Common myeloid progenitor, CD34-positive (primary cell): ENCODE measurements around the gene MYMK.

ENCODE experiments used
- CTCF ChIA-PET: fragments of 350-600 bp; sonication (Branson Sonifier 250); formaldehyde crosslinking; loops from one replicate; lab custom pipeline; 2021; ENCODE audit warnings: antibody characterized with exemption; lab: Charles Lee
- POLR2A ChIA-PET: fragments of 350-600 bp; sonication (Branson Sonifier 250); formaldehyde crosslinking; loops from one replicate; lab custom pipeline; 2021; ENCODE audit warnings: antibody characterized with exemption; lab: Charles Lee
- DNase-seq, 3 donors: peaks; one replicate each; pipeline versions ENCODE4 v3.0.0 to v3.0.0-alpha.2; 2013
- H3K27ac ChIP-seq, 2 experiments: 1 replicate in 1 of 2; 2 replicates in 1 of 2; pipeline ENCODE4 v1.7.0; 2013; ENCODE audit warnings: inconsistent platforms in 2 of 2, low read length in 2 of 2, mild to moderate bottlenecking in 2 of 2, low read depth in 1 of 2, moderate library complexity in 1 of 2; ENCODE audit not compliant: severe bottlenecking in 2 of 2, insufficient read depth in 1 of 2, poor library complexity in 1 of 2
- H3K27me3 ChIP-seq, 5 experiments: replicated peaks in 2 of 5; 1 replicate in 3 of 5; 2 replicates in 2 of 5; pipeline versions ENCODE4 v1.6.1 to v1.7.0; 2013; ENCODE audit warnings: low read length in 4 of 5, mild to moderate bottlenecking in 2 of 5, moderate library complexity in 2 of 5, inconsistent platforms in 1 of 5; ENCODE audit not compliant: insufficient read depth in 5 of 5, control insufficient read depth in 4 of 5
- H3K36me3 ChIP-seq, 4 experiments: 1 replicate in 2 of 4; 2 replicates in 2 of 4; pipeline versions ENCODE4 v1.6.1 to v1.7.0; 2013; ENCODE audit warnings: low read length in 3 of 4, control low read depth in 1 of 4, mild to moderate bottlenecking in 1 of 4; ENCODE audit not compliant: control insufficient read depth in 4 of 4, insufficient read depth in 4 of 4
- H3K4me1 ChIP-seq, 4 experiments: 1 replicate in 3 of 4; 2 replicates in 1 of 4; pipeline versions ENCODE4 v1.6.1 to v1.7.1; 2013; ENCODE audit warnings: low read length in 3 of 4, mild to moderate bottlenecking in 3 of 4, control low read depth in 1 of 4, inconsistent platforms in 1 of 4, moderate library complexity in 1 of 4; ENCODE audit not compliant: control insufficient read depth in 4 of 4, insufficient read depth in 4 of 4; ENCODE audit errors: control extremely low read depth in 1 of 4
- H3K4me3 ChIP-seq, 7 experiments: 1 replicate in 4 of 7; 2 replicates in 3 of 7; pipeline versions ENCODE4 v1.5.1 to v1.7.0; 2013; ENCODE audit warnings: mild to moderate bottlenecking in 7 of 7, low read length in 6 of 7, moderate library complexity in 6 of 7, inconsistent platforms in 2 of 7, low read depth in 2 of 7, control low read depth in 1 of 7; ENCODE audit not compliant: insufficient read depth in 4 of 7, control insufficient read depth in 1 of 7; ENCODE audit errors: extremely low read depth in 1 of 7
- H3K9me3 ChIP-seq, 5 experiments: 1 replicate in 4 of 5; 2 replicates in 1 of 5; pipeline versions ENCODE4 v1.6.1 to v1.7.1; 2013; ENCODE audit warnings: low read length in 4 of 5, mild to moderate bottlenecking in 2 of 5, inconsistent platforms in 1 of 5, low read depth in 1 of 5, moderate library complexity in 1 of 5; ENCODE audit not compliant: control insufficient read depth in 4 of 5, insufficient read depth in 2 of 5; ENCODE audit errors: control extremely low read depth in 1 of 5
- WGBS: methylation state at CpG from one replicate; pipeline ENCODE4 v1.1.5; 2013; ENCODE audit not compliant: insufficient coverage; 5-methylcytosine and 5-hydroxymethylcytosine counted together

The MYMK gene

DNA sequence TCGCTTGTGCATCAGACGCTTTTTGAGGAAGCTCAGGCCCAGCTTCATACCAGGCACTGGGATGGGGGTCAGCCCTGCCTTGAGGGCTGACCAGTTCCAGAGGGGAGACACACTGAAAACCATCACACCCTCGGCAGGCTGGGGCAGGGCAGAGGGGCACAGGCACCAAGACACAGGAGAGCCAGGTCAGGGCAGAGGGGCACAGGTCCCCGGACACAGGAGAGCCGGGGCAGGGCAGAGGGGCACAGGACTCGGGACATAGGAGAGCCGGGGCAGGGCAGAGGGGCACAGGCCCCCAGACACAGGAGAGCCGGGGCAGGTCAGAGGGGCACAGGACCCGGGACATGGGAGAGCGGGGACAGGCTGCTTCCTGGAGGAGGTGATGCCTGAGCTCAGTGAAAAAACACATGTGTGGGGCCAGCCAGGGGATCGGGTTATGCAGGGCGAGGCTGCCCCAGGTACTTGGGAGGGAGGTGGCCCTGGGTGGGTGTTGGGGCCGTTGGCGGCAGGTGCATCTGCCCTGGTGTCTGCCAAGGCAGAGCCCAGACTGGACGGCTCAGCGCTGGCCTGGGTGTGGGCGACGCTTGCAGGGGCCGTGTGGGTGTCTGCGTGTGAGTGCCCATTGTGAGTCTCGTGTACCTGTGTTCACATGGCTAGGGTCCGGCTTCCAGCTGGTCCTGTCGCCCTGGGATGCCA is 30.8 kb downstream of the MYMK start:
- no peak for DNase-seq
- H3K4me3 ChIP-seq = no peak overlapping the region
- H3K4me1 ChIP-seq = peaks cover 0 to 3% (median 0%) of the 10 kb centered on the region in 4 experiments
- ChIA-PET CTCF (interaction anchor here (1.0 to 2.3 kb wide), 3 partner anchors 12 to 90 kb away, joined by 3 to 9 read pairs (median 4); no protein-coding TSS in a partner anchor), POLR2A (no interaction called here)
- WGBS = 93% methylated on average over 23 of the region's 23 CpGs
- no peaks in the 10 kb centered on the region for H3K36me3 ChIP-seq
- H3K9me3 ChIP-seq = no peaks in the 10 kb centered on the region
- no peaks in the 10 kb centered on the region for H3K27me3 ChIP-seq
- H3K27ac ChIP-seq = no peak overlapping the region

DNA sequence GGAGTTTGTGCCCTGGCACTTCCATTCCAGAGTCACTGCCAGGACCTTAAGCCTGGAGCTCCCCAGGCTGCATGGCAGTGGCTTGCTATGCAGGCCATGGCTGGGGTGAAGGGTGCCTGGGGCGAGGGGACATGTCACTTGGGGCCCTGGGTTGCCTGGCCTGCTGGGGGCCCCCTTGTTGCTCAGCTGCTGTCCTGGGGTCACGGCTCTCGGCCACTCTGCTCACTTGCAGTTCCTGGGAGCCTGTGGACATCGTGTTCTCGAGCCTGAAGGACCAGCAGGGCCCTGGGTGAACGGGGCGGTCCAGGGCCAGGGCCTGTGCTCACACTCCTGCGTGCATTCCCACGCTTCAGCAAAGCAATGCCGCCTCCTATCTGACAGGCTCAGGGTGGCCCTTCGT is 31.3 kb downstream of the MYMK start:
- Histone ChIP-seq H3K9me3 (no peaks in the 10 kb centered on the region), H3K36me3 (no peaks in the 10 kb centered on the region), H3K27ac (no peak overlapping the region), H3K4me3 (no peak overlapping the region), H3K4me1 (peaks cover 0 to 3% (median 0%) of the 10 kb centered on the region in 4 experiments), H3K27me3 (no peaks in the 10 kb centered on the region)
- ChIA-PET CTCF (interaction anchor here (1.0 kb wide), 1 partner anchor 12 kb away, joined by 3 read pairs; no protein-coding TSS in a partner anchor), POLR2A (no interaction called here)
- no peak for DNase-seq
- WGBS = 86% methylated on average over 11 of the region's 11 CpGs

DNA sequence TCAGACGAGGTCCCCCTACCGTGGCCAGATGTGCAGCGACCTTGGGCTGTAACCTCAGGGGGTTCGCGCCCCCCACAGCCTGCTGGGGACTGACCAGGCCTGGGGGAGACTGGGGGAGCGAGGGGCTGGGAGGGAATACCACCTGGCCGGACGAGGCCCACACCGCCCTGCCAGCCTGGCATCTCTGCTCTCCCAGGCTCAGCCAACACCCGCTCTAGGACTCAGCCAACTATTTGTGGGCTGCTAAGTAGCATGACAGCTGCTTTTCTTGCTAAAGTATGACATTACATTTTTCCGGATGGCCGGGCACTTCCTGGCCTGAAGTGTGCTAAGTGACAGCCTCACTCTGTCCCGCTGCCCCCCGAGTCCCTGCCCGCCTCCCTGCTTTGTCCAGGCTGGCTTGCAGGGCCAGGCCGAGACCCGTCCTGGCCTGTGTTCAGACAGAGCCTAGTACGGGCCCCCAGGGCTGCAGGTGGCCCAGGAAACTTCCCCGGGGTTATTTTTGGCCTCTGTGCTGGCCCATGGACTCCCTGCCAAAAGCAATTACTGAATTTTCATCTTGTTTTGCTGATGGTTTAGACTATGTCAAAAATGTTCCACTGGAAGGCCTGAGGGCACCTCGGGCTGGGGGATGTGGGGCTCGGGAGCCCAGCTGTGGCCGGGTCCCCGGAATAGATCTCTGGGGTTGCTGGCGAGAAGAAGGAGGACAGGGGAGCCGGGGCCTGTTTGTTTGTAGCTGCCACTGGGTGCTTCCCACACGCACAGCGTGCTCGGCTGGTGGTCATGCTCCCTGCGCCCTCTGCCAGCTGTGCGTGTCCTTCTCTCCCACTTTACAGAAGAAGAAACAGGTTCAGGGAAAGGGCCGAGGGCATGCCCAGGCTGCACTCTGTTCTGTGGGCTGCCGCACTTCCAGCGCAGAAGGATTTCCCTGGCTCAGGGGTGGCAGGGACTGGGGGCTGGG is 32.4 kb downstream of the MYMK start:
- H3K4me3 ChIP-seq = no peak overlapping the region
- CTCF ChIA-PET = interaction anchor here (0.8 kb wide), 1 partner anchor 94 kb away, joined by 3 read pairs; no protein-coding TSS in a partner anchor
- no peaks in the 10 kb centered on the region for H3K27me3 ChIP-seq
- 93% methylated on average over 30 of the region's 33 CpGs for WGBS
- POLR2A ChIA-PET = no interaction called here
- H3K27ac ChIP-seq = no peak overlapping the region
- DNase-seq = no peak
- H3K36me3 ChIP-seq = no peaks in the 10 kb centered on the region
- peaks cover 0 to 10% (median 8%) of the 10 kb centered on the region in 4 experiments for H3K4me1 ChIP-seq
- H3K9me3 ChIP-seq = no peaks in the 10 kb centered on the region

DNA sequence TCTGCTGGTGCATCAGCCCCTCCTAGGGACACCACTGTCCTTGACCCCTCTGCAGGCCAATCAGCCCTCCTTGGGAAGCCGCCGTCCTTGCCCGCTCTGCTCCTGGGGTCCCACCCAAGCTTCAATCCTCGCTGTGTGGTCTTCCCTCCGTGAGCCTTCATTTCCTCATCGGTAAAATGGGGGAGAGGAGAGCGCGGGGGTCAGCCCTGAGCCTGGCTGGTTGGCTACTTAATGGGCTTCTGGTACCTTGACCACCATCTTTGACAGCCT is 33.2 kb downstream of the MYMK start:
- POLR2A ChIA-PET = no interaction called here
- H3K36me3 ChIP-seq = no peaks in the 10 kb centered on the region
- no peak for DNase-seq
- peaks cover 0 to 10% (median 8%) of the 10 kb centered on the region in 4 experiments for H3K4me1 ChIP-seq
- H3K27ac ChIP-seq = no peak overlapping the region
- no peaks in the 10 kb centered on the region for H3K9me3 ChIP-seq
- WGBS = 100% methylated on average over 1 of the region's 8 CpGs
- no peak overlapping the region for H3K4me3 ChIP-seq
- no peaks in the 10 kb centered on the region for H3K27me3 ChIP-seq
- CTCF ChIA-PET = interaction anchor here (0.8 kb wide), 1 partner anchor 93 kb away, joined by 3 read pairs; no protein-coding TSS in a partner anchor

DNA sequence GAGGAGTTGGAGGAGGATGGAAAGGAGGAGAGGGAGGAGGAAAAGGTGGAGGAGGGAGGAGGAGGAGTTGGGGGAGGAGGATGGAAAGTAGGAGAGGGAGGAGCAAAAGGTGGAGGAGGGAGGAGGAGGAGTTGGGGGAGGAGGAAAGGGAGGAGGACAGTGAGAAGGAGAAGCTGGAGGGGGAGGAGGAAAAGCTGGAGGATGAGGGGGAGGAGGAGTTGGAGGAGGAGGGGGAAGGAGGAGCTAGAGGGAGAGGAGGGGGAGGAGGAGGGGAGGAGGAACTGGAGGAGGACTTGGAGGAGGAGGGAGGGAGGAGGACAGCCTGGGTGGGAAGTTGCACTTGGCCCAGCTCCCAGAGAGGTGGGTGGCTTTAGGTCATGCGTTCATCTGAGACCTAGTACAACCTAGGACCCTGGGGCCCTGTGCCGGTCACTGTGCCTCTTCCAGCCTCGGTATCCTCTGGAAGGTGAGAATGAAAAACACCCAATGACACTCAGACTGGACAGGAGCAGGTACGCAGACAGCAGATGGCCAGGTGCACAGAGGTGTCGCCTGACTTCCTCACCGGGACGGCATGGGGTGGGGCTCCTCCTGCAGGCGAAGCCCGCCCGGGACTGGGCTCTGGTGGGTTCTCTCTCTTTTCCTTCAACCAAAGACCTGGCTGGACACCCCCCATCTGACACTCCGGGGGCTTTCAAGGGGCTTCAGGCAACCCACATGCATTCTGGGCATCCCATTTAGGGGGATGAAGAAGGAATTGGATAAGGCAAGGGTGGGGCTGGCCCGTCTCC is 33.7 kb downstream of the MYMK start:
- H3K27ac ChIP-seq = no peak overlapping the region
- DNase-seq = no peak
- ChIA-PET CTCF (interaction anchor here (0.6 to 1.0 kb wide), 5 partner anchors 9 to 304 kb away, joined by 3 read pairs; no protein-coding TSS in a partner anchor), POLR2A (no interaction called here)
- H3K9me3 ChIP-seq = no peaks in the 10 kb centered on the region
- H3K4me3 ChIP-seq = no peak overlapping the region
- WGBS = 81% methylated on average over 8 of the region's 12 CpGs
- H3K4me1 ChIP-seq = peaks cover 0 to 13% (median 10%) of the 10 kb centered on the region in 4 experiments
- H3K36me3 ChIP-seq = no peaks in the 10 kb centered on the region
- H3K27me3 ChIP-seq = no peaks in the 10 kb centered on the region

DNA sequence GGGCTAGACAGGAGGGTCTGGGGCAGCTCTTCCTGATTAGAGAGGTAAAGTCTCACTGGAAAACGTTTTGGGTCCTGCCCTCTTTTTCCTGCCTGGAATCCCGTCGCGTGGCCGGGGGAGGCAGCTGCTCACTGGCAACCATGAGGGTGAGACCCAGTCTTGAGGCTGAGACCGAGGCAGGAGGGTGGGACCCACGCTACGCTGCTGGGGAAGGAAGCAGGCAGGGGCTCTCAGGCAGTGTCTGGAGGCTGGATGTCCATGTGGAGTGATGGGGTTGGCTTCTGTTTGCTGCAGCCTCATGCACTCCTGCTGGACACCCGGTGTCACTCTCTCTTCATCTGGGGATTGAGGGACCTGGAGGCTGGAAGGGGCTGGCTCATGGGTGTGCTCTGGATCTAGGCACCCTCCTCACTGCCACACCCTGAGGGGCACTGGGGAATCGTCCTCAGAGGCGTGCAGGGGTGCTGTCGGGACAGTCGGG is 34.5 kb downstream of the MYMK start:
- Histone ChIP-seq H3K4me1 (peaks cover 0 to 18% (median 15%) of the 10 kb centered on the region in 4 experiments), H3K36me3 (no peaks in the 10 kb centered on the region), H3K27me3 (no peaks in the 10 kb centered on the region), H3K9me3 (no peaks in the 10 kb centered on the region), H3K27ac (no peak overlapping the region), H3K4me3 (no peak overlapping the region)
- DNase-seq = no peak
- 96% methylated on average over 10 of the region's 13 CpGs for WGBS
- ChIA-PET POLR2A (no interaction called here), CTCF (interaction anchor here (0.6 to 1.5 kb wide), 5 partner anchors 9 to 303 kb away, joined by 3 read pairs; no protein-coding TSS in a partner anchor)
